WTC11 (cell line): Measurements from ENCODE around the gene CD247. TPM values are rescaled to one million over a fixed set of nuclear protein-coding genes. Genes with fewer than 3 reads are reported as not detected.

Source experiments
- ATAC-seq: fragments of 200-7000 bp; cut with Tn5 transposase; 2 replicates; pipeline ENCODE4 v1.10.0; 2021; ENCODE audit warnings: mild to moderate bottlenecking, moderate library complexity
- CTCF ChIA-PET: fragments of 300-600 bp; sonication (Branson Sonifier 250); formaldehyde crosslinking; loops from one replicate; lab custom pipeline; 2021; ENCODE audit warnings: antibody characterized with exemption; lab: Charles Lee
- POLR2A ChIA-PET: fragments of 350-600 bp; sonication (Branson Sonifier 250); formaldehyde crosslinking; loops from one replicate; lab custom pipeline; 2021; ENCODE audit warnings: antibody characterized with exemption; lab: Charles Lee
- DNase-seq: peaks from one replicate; pipeline ENCODE4 v3.0.0; 2021; ENCODE audit warnings: low spot score
- H3K27ac Mint-ChIP-seq: 2 replicates; pipeline ENCODE4 v1.8.0; 2021; ENCODE audit warnings: mixed read lengths
- H3K27me3 Mint-ChIP-seq: 2 replicates; pipeline ENCODE4 v1.8.0; 2021; ENCODE audit warnings: low read depth, mild to moderate bottlenecking, moderate library complexity, mixed read lengths
- H3K36me3 Mint-ChIP-seq: 2 replicates; pipeline ENCODE4 v1.8.0; 2021; ENCODE audit warnings: mixed read lengths
- H3K4me1 Mint-ChIP-seq: 2 replicates; pipeline ENCODE4 v1.8.0; 2022; ENCODE audit warnings: mixed read lengths
- H3K4me3 Mint-ChIP-seq: 2 replicates; pipeline ENCODE4 v1.8.0; 2021; ENCODE audit warnings: mild to moderate bottlenecking, moderate library complexity, mixed read lengths
- H3K9me3 Mint-ChIP-seq: 2 replicates; pipeline ENCODE4 v1.8.0; 2021; ENCODE audit warnings: mixed read lengths
- CBFB ChIP-seq: sonication (generic); formaldehyde crosslinking; IDR thresholded peaks from 2 replicates; pipeline ENCODE4 v1.8.1; 2022; ENCODE audit warnings: mild to moderate bottlenecking, low read depth, missing genetic modification reagents
- CREB1 ChIP-seq: sonication (generic); formaldehyde crosslinking; IDR thresholded peaks from 2 replicates; pipeline ENCODE4 v1.8.0; 2023; ENCODE audit warnings: mild to moderate bottlenecking, missing genetic modification reagents
- CREM ChIP-seq: sonication (generic); formaldehyde crosslinking; IDR thresholded peaks from 2 replicates; pipeline ENCODE4 v1.8.1; 2022; ENCODE audit warnings: mild to moderate bottlenecking, missing genetic modification reagents, moderate library complexity
- GRHL2 ChIP-seq: fragments of 250-450 bp; sonication (Bioruptor Pico); IDR thresholded peaks from 2 replicates; pipeline ENCODE4 v1.8.0; 2022; ENCODE audit warnings: mild to moderate bottlenecking, moderate library complexity; ENCODE audit not compliant: insufficient replicate concordance, severe bottlenecking
- IRF2 ChIP-seq: sonication (generic); formaldehyde crosslinking; IDR thresholded peaks from 2 replicates; pipeline ENCODE4 v1.8.0; 2022; ENCODE audit warnings: low read depth, missing genetic modification reagents, borderline replicate concordance
- JAZF1 ChIP-seq: fragments of 250-450 bp; sonication (Bioruptor Pico); IDR thresholded peaks from 2 replicates; pipeline ENCODE4 v1.9.0; 2021; ENCODE audit warnings: moderate library complexity, mild to moderate bottlenecking, inconsistent platforms
- KAT7 ChIP-seq: sonication (generic); formaldehyde crosslinking; IDR thresholded peaks from 2 replicates; pipeline ENCODE4 v1.8.1; 2023; ENCODE audit warnings: missing genetic modification reagents, mild to moderate bottlenecking, borderline replicate concordance
- NFATC4 ChIP-seq: fragments of 250-450 bp; sonication (Bioruptor Pico); IDR thresholded peaks from 2 replicates; pipeline ENCODE4 v1.9.0; 2021; ENCODE audit warnings: mild to moderate bottlenecking
- NR3C1 ChIP-seq: sonication (generic); formaldehyde crosslinking; conservative IDR thresholded peaks from 2 replicates; pipeline ENCODE4 v1.8.1; 2023; ENCODE audit warnings: low read depth, mild to moderate bottlenecking, missing genetic modification reagents
- TEAD4 ChIP-seq: sonication (generic); formaldehyde crosslinking; IDR thresholded peaks from 2 replicates; pipeline ENCODE4 v1.8.0; 2022; ENCODE audit warnings: mild to moderate bottlenecking, missing genetic modification reagents
- ZNF219 ChIP-seq: sonication (generic); formaldehyde crosslinking; IDR thresholded peaks from 2 replicates; pipeline ENCODE4 v1.8.0; 2023; ENCODE audit warnings: missing genetic modification reagents, mild to moderate bottlenecking, borderline replicate concordance
- ZNF232 ChIP-seq: sonication (generic); formaldehyde crosslinking; IDR thresholded peaks from 2 replicates; pipeline ENCODE4 v1.8.0; 2022; ENCODE audit warnings: mild to moderate bottlenecking, missing genetic modification reagents
- ZNF317 ChIP-seq: sonication (generic); formaldehyde crosslinking; IDR thresholded peaks from 2 replicates; pipeline ENCODE4 v1.8.1; 2023; ENCODE audit warnings: low read depth, mild to moderate bottlenecking, moderate library complexity, missing genetic modification reagents, borderline replicate concordance
- total RNA-seq: library from RNA; stranded (reverse); gene quantifications from 3 replicates; pipeline ENCODE4 v1.2.3, GENCODE V29; 2021
- TF ChIP-seq, protein P1 (sequence below): sonication (generic); formaldehyde crosslinking; IDR thresholded peaks from 2 replicates; pipeline ENCODE4 v1.8.1; 2022; ENCODE audit warnings: low read depth, missing genetic modification reagents, borderline replicate concordance
- TF ChIP-seq, protein P2 (sequence below): sonication (generic); formaldehyde crosslinking; IDR thresholded peaks from 2 replicates; pipeline ENCODE4 v1.8.0; 2022; ENCODE audit warnings: mild to moderate bottlenecking, missing genetic modification reagents
- TF ChIP-seq, protein P3 (sequence below): fragments of 250-450 bp; sonication (Bioruptor Pico); IDR thresholded peaks from 2 replicates; pipeline ENCODE4 v1.9.0; 2021; ENCODE audit warnings: mild to moderate bottlenecking
- TF ChIP-seq, protein P4 (sequence below): sonication (generic); formaldehyde crosslinking; IDR thresholded peaks from 2 replicates; pipeline ENCODE4 v1.8.1; 2022; ENCODE audit warnings: mild to moderate bottlenecking, missing genetic modification reagents, moderate library complexity, borderline replicate concordance
- TF ChIP-seq, protein P5 (sequence below): sonication (generic); formaldehyde crosslinking; IDR thresholded peaks from 2 replicates; pipeline ENCODE4 v1.8.1; 2023; ENCODE audit warnings: mild to moderate bottlenecking, missing genetic modification reagents, moderate library complexity

Gene CD247
- total RNA-seq, 1 experiment from 2014 or later, result 1.8 TPM

DNA sequence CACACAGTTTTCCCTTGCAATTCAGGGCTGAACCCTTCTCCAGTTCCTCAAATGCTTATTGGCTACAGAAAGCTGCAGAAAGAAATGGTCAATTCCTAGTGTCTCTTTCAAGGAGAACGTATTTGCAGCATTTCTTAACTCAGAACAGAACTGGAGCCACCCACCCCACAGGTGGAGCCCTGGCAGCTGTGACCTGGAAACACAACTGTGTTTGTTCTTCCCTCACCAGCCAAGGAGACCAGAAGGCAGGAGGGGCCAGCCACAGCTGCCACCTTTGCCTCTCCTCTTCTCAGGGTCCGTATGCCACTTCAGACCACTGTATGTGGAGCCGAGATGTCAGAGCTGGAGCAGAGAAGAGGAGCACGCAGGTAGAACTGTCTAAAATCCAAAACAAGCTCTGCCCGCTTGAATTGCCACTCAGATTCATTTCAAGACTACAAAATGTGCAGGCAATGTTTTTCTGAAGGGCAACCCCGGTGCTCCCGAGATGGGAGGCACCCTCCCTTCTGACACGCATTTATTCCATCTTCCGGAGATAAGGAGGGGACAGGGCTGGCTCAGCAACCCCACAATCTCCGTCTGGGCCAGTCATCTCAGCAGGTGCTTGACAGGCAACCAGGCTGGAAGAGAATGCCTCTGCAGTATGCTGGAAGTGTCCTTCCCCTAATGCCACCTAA, 16.7 kb downstream of the CD247 start:
- H3K27me3 Mint-ChIP-seq, result no peaks in the 10 kb centered on the region
- ATAC-seq (no peak), DNase-seq (no peak)
- CTCF ChIA-PET, result interaction anchor here (1.3 to 1.8 kb wide), 2 partner anchors 12 to 39 kb away, joined by 3 to 5 read pairs; no protein-coding TSS in a partner anchor
- H3K9me3 Mint-ChIP-seq, result no peaks in the 10 kb centered on the region
- H3K4me3 Mint-ChIP-seq, result no peak overlapping the region
- H3K4me1 Mint-ChIP-seq, result peaks cover 36% of the 10 kb centered on the region
- H3K36me3 Mint-ChIP-seq, result no peaks in the 10 kb centered on the region
- POLR2A ChIA-PET, result no interaction called here
- H3K27ac Mint-ChIP-seq, result no peak overlapping the region
- TF ChIP-seq, protein P1, sequence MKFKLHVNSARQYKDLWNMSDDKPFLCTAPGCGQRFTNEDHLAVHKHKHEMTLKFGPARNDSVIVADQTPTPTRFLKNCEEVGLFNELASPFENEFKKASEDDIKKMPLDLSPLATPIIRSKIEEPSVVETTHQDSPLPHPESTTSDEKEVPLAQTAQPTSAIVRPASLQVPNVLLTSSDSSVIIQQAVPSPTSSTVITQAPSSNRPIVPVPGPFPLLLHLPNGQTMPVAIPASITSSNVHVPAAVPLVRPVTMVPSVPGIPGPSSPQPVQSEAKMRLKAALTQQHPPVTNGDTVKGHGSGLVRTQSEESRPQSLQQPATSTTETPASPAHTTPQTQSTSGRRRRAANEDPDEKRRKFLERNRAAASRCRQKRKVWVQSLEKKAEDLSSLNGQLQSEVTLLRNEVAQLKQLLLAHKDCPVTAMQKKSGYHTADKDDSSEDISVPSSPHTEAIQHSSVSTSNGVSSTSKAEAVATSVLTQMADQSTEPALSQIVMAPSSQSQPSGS (CRISPR knock-in tag), result no peak
- TF ChIP-seq CREM (CRISPR knock-in tag) (no peak), TEAD4 (CRISPR knock-in tag) (no peak), JAZF1 (no peak), NFATC4 (no peak), IRF2 (no peak), ZNF317 (CRISPR knock-in tag) (no peak), ZNF219 (CRISPR knock-in tag) (no peak), KAT7 (no peak), CBFB (CRISPR knock-in tag) (no peak), NR3C1 (CRISPR knock-in tag) (no peak)
- TF ChIP-seq, protein P2, sequence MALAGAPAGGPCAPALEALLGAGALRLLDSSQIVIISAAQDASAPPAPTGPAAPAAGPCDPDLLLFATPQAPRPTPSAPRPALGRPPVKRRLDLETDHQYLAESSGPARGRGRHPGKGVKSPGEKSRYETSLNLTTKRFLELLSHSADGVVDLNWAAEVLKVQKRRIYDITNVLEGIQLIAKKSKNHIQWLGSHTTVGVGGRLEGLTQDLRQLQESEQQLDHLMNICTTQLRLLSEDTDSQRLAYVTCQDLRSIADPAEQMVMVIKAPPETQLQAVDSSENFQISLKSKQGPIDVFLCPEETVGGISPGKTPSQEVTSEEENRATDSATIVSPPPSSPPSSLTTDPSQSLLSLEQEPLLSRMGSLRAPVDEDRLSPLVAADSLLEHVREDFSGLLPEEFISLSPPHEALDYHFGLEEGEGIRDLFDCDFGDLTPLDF (CRISPR knock-in tag), result no peak
- TF ChIP-seq, protein P3, sequence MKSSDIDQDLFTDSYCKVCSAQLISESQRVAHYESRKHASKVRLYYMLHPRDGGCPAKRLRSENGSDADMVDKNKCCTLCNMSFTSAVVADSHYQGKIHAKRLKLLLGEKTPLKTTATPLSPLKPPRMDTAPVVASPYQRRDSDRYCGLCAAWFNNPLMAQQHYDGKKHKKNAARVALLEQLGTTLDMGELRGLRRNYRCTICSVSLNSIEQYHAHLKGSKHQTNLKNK (CRISPR knock-in tag), result no peak

DNA sequence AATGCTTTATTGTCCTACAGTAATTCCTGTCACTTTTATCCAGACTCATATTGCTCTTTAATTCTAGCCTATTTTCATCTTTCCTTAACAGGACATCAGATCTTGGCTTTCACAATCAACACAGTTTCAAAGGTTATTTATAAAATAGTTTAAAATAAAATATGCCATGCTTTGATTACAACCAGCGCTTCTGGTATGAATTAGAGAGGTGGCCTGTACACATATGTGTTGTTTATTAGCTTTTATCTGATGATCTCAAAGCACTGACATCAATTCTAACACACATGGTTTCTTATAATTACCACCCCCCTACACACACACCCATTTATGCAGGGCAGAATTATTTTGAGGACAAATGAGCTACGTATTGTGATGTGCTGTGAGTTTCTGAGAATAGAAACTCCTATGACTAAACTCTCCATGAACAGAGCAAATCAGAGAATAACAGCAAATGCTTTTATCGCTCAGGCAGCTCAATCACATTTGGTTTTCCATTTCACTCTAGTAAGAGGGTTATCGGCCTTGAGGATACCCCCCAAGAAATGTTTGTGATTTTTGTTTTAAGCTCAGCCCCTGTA, 18.0 kb downstream of the CD247 start:
- H3K27me3 Mint-ChIP-seq, result no peaks in the 10 kb centered on the region
- CTCF ChIA-PET, result interaction anchor here (1.3 to 2.1 kb wide), 3 partner anchors 11 to 40 kb away, joined by 3 to 5 read pairs (median 4); no protein-coding TSS in a partner anchor
- POLR2A ChIA-PET, result no interaction called here
- no peak overlapping the region for H3K4me3 Mint-ChIP-seq
- H3K36me3 Mint-ChIP-seq, result no peaks in the 10 kb centered on the region
- peaks cover 36% of the 10 kb centered on the region for H3K4me1 Mint-ChIP-seq
- no peak for DNase-seq
- H3K9me3 Mint-ChIP-seq, result no peaks in the 10 kb centered on the region
- TF ChIP-seq GRHL2 (CRISPR knock-in tag), result no peak
- TF ChIP-seq ZNF317 (CRISPR knock-in tag), result no peak
- TF ChIP-seq ZNF232, result no peak
- no peak overlapping the region for H3K27ac Mint-ChIP-seq
- no peak for ATAC-seq

DNA sequence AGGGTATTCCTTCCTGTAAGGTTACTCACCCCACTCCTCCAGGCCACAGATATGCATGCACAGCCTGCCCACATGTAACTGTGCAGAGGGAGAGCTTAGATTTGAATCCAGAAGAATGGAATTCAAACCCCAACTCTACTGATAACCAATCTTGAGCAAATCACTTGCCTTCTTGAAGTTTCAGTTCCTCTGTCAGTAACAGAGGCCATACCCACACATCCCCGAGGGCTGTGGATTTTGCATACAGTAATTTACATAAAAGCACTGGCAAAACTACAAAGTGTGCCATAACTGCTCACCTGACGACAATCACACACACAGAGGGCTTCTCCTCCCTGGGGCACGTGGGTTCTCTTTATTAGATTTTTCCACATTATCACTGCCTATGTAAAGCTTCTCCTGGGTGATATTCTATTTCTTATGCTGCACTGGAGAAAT, 18.6 kb downstream of the CD247 start:
- Mint-ChIP-seq H3K9me3 (no peaks in the 10 kb centered on the region), H3K27ac (no peak overlapping the region), H3K4me1 (peaks cover 36% of the 10 kb centered on the region), H3K36me3 (no peaks in the 10 kb centered on the region), H3K27me3 (no peaks in the 10 kb centered on the region), H3K4me3 (no peak overlapping the region)
- ChIA-PET CTCF (interaction anchor here (1.3 to 2.1 kb wide), 2 partner anchors 34 to 40 kb away, joined by 4 to 5 read pairs; no protein-coding TSS in a partner anchor), POLR2A (no interaction called here)
- DNase-seq, result no peak
- TF ChIP-seq CREB1 (CRISPR knock-in tag), result no peak
- TF ChIP-seq, protein P4, sequence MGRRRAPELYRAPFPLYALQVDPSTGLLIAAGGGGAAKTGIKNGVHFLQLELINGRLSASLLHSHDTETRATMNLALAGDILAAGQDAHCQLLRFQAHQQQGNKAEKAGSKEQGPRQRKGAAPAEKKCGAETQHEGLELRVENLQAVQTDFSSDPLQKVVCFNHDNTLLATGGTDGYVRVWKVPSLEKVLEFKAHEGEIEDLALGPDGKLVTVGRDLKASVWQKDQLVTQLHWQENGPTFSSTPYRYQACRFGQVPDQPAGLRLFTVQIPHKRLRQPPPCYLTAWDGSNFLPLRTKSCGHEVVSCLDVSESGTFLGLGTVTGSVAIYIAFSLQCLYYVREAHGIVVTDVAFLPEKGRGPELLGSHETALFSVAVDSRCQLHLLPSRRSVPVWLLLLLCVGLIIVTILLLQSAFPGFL (CRISPR knock-in tag), result no peak
- TF ChIP-seq, protein P5, sequence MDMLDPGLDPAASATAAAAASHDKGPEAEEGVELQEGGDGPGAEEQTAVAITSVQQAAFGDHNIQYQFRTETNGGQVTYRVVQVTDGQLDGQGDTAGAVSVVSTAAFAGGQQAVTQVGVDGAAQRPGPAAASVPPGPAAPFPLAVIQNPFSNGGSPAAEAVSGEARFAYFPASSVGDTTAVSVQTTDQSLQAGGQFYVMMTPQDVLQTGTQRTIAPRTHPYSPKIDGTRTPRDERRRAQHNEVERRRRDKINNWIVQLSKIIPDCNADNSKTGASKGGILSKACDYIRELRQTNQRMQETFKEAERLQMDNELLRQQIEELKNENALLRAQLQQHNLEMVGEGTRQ, result no peak
- no peak for ATAC-seq
